Fibroblast of peridontal ligament (primary cell): ENCODE measurements around the gene ACAA2.

Experiments
- DNase-seq: peaks from one replicate; pipeline ENCODE4 v3.0.0-alpha.2; 2010; ENCODE audit errors: extremely low read depth

ACAA2 gene

DNA sequence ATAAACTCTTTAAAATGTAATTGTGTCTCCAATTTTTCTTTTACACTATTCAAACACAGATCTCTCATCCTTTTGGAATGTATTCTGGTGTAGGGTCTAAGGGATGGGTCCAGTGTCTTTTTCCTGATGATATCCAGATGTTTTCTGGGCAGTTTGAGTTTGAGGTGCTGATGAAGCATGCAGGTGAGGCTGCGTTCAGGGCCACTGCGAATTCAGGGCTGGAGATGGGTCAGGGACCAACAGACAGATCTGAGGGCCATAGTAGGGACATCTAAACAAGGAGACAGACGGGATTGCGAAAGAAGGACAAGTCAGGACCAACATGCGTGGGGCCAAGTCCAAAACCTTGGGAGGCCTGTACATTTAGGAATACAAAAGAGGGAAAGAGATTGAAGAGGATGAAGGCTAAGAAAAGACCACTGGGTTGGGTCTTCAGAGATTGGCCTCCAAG lies 70.2 kb downstream of the ACAA2 start:
- DNase-seq = no peak

DNA sequence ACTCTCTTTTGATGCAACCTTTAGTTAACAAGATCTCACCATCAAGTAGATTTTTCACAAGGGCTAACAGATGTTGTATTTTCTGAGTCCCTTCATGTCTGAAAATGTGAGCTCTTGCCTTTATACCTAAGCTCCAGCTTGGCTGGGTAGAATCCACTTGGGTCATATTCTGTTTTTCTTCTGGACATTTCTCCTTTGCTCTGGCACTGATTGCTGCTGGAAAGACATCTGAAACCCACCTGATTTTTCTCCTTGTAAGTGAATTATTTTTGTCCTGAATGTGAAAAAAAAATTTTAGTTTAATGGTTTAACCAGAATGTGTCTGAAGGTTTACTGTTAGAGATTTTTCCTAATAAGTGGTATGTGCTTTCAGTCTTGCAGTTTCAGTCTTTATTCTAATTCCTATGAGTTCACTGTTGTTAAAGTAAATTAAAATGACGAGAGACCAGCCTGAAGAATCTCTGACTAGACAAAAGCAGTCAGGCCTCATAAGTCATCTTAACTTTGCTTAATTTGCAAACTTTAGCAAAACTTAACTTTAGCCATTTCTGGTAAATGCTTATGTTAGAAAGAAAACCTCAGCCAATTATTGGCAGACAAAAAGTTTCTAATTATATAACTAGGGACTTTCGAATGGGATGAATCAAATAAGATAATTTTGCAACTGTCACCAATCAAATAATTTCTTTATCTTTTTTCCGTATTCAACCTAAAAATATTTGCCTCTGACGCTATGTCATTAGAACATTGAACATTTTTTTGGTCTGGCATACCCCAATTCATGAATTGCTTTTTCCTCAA lies 70.8 kb downstream of the ACAA2 start:
- DNase-seq = no peak

DNA sequence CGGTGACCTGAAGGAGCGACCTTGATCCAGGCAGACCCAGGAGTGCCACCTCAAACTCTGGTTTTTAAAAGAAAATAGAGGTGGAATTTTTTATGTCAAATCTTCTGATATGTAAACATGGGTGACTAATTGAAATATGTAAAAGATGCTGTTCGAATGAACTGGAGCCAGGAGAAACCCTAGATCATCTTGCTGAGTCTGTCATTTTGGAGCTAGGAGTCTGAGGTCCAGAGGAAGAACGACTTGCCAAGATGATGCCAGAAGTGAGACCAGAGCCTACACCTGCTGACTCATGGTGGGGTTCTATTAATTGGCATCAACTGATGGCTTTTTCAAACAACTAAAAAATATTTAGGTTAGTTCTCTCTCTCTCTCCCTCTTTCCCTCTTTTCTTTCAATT lies 74.1 kb downstream of the ACAA2 start:
- DNase-seq = no peak

DNA sequence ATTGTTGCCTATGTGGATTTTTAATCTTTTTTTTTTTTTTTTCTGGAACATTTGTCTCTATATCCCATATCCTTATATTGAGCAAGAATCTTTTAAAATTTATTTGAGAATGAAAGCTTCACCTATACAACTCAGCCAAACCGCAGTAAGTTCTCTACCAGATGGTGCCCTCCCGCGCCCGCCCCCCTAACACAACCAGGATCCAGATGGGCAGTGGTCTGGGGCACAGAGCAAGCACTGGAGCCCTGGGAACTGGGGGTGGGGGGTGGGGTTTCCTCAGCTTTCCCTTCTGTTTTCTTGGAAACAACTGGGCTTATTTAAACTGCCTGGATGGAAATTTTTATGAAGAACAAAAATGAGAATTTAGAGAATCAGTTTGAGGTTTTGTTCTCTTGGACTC lies 74.6 kb downstream of the ACAA2 start:
- no peak for DNase-seq

DNA sequence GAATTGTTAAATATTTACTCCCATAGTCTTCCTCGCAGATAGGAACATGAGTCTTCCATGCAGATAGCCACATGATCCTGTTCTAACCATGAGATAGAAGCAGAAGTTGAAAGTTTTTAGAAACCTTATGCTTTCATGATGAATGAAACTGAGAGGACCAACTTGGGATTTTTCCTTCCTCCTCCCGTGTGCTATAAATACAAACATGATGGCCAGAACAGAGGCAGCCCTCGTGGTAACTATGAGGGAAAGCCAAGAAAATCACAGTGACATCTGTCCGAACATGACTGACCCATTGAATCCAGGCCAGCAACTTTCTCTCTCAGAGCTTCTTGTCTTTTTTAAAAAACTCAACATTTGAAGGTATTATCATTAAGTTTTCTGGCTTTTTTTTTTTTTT lies 78.5 kb downstream of the ACAA2 start:
- DNase-seq = no peak

DNA sequence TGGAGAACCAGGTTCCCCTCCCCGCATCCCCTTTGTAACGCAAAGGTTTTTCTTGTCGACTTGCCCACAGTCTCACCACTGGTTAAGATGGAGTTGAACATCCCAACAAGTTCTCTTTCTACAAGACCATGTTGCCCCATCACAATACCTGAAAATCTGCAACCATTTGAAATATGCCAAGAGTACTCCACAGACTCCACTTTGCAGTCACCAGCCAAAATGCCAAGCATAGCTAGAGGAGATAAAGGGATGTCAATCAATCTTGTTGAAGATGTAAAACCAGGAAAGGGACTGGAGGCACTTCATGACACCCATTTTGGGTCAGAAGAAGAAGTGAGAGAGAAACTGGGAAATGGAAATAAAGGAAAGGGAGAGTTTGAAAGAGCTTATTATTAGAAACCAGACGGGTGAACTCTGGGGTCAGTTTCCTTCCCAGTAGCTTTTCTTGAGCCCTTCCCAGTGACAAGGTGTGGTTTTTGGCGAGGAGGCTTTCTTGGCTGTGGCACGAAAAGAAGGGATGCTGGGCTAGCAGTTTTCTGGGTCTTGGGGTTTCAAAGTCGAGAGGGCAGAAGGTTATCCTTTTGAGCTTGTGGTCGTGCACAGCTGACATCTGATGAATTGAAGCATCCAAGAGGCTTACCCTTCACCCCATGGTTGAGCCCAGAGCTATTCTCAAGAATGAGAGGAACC lies 79.3 kb downstream of the ACAA2 start:
- DNase-seq = no peak

DNA sequence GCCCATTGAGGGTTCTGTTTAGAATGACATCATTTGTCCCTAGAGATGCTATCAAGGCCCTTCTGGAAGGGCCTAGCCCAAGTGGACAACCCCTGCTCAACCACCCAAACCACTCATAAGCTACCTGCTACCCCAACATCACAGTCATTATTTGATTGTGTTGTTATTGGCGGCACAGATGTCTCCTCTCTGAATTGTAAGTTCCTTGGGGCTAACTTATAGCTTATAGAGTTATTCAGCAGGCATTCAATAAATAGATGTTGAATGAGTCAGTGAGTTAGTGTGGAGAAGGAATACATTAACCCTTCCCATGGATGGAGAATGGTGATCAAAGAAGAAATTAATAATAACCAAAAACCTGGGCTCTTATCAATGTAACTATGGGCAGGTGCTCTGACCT lies 80.0 kb downstream of the ACAA2 start:
- no peak for DNase-seq
